SIG-M5 treated with dmso at 0.1 percent for 504 hours (cell line): ENCODE data around the gene CACNA1C.

Experiments used
- DNase-seq: peaks from one replicate; lab custom pipeline; 2025; ENCODE audit not compliant: unreplicated experiment; lab: John Stamatoyannopoulos, UW

Gene CACNA1C

DNA sequence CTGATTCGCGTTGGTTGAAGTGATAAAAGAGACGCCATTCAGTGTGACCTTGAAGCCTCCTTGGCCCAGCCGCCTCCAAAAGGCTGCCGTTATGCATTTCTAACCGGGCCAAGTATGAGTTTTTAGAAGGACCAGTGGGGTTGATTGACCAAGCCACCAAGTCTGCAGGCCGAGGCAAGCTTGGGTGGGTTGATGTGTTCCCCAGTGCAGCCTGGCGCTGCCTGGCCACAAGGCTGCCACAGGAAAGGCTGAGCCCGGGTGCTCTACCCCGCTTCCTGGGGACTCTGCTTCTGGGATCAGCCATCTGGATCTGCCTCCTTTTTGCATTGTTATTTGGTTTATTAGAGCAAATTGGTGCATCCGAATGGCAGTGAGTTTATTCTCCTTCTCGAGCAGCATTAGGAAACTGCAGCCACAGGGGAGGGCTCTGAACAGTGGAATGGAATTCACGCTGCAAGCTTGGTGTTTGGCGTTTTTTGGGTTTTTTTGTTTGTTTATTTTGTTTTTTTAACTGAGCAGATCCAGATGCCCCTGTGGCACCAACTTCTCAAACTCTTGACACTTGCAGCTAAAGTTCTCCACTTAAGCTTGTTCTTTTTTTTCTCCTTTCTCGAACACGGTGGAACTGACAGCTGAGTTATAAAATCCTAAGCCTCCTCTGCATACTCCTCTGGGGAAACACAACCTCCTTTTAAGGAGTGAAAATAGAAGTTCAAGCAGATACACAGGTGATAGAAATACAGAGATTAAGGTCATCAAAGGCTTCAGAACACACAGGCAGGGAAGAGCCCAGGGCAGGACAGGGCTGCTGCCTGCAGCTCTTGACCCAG lies 596.6 kb downstream of the CACNA1C start:
- DNase-seq: no peak

DNA sequence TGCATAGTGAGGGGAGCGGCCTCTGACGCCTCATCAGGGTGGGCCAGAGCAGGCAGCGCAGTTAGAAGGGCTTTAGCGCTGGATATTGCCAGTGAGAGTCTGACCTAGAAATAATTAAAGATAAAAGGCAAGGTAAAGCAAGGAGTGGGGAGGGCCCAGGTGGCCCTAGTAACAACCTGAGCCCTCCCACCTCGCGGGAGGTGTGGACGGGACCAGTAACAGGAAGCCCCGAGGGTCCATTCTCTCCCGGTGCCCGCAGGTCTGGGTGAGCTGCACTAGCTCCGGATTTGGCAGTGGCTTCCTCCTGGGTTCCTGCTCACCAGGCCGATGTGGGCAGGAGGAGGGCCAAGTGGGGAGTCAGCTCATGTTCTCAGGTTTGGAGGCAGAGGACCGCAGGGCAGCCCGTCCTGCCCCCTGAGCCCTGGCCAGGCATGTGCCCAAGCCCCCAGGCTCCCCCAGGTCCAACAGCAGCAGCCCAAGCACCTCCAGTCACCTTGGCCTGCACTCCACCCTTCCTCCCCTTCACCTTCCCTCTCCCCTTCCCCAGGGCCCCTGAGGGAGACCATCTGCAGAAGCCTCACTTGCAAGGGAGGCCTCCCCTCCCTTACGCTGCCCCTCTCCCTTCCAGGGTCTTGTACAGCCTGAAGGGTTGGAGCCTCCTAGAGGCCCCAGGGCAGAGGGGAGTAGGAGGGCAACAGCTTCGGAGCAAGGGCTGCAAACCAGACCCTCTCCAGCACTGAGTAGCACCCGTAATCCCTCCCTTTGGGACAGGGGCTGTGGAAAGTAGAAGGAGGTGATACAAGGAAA lies 597.7 kb downstream of the CACNA1C start:
- no peak for DNase-seq

DNA sequence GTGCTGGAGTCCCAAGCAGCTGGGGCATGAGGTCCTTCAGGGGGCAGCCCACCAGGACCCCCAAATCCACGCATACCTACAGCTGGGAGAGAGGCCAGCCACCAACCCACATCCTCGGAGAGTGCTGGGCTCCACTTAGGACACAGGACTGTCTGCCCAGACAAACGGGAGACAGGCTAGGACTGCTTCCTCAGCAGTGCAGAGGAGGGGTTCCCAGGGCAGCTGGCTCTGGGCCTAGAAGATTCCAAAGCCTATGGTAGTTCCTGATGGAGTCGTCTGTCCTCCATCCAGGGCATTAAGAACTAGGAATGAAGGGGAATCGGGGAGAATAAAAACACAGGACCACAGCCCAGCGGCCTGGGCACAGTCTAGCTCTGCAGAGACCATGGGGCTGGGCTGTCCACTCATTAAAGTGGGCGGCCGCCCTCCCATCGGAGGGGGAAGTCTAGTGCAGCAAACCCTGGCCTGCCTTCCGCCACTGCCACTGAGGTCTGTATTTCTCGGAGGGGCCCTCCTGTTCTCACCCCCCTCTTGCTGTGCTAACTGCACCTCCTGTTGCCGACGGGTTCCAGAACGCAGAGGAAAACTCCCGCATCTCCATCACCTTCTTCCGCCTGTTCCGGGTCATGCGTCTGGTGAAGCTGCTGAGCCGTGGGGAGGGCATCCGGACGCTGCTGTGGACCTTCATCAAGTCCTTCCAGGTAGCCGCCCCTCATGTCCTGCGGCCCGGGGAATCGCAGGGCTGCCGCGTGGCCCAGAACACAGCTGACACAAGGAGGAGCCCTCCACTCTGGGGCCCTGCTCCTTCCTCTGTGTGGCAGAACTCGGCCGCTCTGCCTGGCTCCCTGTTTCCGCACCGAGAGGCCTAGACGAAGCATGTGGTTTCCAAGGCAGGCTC lies 598.5 kb downstream of the CACNA1C start:
- DNase-seq: no peak

DNA sequence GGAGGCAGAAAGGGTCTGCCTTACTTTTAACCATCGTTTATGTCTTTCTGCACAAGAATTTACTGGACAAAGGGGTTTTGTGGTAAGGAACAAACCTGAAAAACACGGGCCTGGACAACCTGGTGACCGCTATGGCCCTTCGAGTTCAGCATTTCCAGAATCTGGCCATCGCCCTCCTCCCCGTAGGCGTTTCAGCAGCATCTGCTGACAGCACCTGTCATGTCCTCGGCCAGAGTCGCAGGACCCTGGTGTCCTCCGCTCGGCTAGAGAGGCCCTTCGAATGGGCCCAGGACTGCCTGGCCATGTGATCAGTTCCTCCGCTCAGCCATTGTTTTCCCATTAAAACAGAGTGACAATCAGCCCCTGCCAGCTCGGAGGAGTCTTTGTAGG lies 599.2 kb downstream of the CACNA1C start:
- DNase-seq: no peak

DNA sequence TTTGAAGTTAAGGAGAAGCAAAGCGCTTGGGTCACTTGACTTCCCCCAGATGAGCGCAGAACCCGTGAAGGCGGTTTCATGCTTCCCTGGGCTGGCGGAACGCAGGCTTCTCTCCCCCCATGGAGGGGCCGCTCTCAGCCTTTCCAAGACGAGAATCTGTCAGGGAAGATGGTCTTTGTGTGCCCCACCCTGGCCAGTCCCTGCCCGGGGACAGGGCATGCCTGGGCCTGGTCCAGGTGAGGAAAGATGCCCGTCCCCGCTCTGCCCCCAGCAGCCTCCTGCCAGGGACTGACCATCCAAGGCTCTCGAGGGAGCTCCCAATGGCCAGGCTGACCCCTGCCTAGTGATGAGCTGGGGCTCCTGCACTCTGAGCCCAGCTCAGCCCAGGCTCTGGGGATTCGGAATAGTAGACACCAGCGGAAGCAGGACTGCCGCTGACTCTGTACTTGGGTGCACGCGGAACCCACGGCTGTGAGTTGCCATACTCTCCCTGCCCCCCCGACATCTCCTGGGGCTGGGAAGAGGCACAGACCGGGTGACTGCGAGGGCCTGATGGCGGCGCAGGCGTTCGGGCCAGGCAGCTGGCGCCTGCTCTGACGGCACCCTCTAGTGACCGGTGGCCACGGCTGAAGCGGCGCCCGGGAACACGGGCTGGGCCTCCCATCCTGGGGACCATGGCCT lies 599.8 kb downstream of the CACNA1C start:
- DNase-seq: no peak

DNA sequence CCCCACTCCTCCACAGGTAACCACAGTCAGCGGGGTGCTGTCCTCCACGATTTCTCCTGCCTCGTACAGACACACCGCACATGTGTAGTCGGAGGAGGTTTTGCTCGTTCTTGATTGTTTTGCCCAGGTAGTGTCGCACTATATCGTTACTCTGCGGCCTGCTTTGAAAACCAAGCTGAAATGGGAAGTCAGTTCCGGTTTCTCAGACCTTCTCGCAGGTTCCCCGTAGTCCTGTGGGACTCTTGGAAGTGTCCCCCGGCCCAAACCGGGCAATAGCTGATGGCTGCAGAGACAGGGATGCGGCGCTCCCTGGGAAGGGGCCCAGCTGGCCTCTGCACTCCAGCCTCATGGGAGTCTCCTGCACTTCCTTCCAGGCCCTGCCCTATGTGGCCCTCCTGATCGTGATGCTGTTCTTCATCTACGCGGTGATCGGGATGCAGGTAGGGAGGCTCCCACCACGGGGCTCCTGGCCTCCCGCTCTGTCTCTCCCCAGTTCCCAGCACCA lies 600.7 kb downstream of the CACNA1C start:
- DNase-seq: no peak

DNA sequence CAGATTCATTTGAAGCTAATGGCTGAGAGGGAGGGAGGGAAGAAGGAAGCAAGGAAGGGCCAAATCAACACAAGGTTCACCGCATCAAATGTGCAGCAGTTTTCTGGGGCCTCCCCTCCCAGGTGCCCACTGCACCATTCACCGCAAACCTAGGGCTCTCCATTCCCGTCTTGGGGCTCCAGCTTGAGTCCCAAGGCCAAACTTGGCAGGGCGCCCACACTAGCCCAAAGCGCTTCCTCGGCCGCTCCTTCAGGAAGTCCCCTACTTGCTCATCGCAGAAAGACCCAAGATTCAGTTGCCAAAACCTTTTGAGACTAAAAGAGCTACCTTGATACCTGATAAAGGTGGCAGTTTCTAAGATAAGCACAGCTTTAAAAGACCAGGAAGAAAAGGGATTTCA lies 601.5 kb downstream of the CACNA1C start:
- DNase-seq: no peak

DNA sequence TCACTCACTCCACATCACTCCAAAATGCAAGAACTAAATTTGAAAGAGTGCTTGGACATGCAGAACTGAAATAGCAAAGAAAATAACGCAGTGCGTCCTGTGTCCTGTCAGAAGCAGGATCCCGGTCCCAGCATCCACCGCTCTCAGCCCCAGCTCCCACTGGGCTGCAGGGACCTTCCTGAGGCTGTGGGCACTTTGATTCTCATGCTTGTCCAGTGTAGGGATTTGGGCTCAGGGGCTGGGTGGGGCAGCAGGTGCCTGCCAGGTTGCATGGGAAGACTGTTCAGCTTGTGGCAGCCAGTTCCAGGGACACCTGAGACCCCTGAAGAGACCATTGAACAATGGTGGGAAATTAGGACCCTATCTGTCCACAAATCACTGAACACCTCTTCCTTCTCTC lies 602.0 kb downstream of the CACNA1C start:
- no peak for DNase-seq

DNA sequence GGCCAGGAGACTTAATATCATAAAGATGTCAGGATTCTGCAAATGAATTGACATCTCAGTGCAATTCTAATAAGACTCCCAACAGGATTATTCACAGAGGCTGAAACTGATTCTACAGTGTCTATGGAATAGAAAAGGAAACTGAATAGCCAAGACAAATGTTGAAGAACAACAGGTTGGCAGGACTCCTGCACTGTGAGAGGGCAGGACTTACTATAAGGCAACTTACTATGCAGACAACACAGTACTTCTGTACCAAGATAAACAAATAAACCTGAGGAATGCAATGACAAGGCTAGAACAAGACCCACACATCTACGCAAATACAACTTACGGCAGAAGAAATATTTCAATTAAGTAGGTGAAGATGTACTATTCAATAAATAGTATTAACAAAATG lies 609.7 kb downstream of the CACNA1C start:
- no peak for DNase-seq

DNA sequence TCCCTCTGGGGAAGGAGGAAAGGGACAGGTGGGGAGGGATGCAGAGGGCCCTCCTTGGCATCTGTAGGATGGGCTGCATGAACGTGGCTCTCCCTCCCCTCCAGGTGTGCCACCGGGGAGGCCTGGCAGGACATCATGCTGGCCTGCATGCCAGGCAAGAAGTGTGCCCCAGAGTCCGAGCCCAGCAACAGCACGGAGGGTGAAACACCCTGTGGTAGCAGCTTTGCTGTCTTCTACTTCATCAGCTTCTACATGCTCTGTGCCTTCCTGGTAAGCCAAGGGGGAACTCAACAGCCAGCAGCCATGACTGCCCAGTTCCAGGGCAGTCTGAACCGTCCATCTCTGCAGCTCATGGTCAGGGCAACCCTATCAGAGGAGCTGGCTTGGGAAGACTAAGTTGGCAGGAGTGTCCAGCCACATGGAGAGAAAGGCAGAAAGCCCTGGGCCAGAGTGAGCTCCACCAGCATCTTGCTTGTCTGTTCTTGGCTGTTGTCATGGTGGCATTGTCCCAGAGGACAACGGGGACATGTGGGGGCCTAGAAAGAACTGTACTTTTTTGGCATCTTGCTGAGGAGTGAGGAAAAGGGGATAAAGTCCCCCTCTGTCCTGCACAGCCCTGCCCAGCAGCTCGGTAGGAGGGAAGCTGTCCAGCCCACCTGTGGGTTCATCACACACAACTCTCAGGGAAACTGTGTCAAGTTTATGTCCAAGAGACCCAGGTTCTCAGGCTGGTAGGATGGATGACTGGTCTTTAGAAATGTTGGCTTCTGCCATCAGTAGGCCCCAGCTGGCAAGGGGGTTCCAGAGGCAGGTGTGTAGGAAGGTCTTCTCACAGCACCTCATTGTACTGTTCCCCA lies 612.2 kb downstream of the CACNA1C start:
- no peak for DNase-seq

DNA sequence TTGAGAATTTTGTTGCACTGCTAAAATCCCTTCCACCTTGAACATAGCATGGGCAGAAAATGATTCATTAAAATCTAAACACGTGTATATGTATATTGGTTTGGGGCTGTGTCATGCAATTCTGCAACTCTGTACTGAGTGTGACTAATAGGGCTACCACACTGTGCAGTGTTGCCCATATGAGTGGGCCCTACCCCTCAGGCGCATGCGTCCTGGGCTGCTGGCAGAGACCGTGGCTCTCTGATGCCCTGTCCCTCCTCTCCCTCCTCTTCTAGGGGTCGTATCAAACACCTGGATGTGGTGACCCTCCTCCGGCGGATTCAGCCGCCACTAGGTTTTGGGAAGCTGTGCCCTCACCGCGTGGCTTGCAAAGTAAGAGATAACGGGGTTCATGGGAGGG lies 613.6 kb downstream of the CACNA1C start:
- DNase-seq: no peak

DNA sequence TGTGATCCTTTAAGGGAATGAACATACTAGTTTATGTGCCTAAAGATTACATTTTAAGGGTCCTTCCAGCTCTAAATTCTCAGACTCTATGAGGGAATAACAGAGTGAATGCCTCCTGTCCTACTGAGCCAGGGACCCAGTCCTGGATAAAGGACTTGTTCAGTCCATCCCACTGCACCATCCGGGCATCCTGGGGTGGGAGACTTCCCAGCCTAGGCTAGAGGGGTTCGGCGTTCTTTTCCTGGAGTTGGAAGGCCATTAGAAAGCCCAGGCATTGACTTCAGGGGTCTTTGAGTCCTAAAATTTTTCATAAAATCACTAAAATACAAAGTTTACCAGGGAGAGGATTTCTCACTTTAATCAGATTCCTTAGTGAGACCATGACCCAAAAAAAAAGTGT lies 614.1 kb downstream of the CACNA1C start:
- no peak for DNase-seq

DNA sequence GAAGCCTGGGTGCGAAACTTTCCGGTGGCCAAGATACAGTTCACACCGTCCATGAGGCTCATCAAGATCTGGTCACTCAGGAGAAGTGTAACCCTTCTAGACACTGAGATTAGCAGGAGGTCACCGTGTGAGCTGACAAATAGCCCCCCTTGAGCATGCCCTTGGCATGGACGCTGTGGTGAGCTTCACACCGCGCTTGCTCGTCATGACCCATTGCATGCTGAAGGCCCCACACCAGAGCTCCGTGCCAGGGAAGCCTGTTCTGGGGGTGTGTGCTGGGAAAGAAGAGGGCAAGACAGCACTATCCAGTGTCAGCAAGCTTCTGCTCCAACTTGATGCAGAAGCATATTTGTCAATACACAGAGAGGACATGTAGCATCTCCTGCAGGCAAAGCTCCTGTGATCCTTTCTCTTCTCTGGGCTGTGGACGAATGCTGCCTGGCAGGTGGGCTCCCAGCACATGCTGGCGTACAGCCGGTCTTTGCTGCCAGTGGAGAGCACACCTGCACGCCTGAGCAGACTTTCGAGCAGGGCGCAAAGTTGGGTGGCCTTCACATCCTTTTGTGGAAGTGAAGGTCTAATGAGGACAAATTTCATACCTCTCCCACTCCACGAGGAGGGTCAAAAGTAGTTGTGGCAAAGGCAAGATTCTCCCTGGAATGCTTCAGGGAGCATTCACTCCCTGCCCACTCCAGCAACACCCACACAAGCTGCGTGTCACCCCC lies 615.1 kb downstream of the CACNA1C start:
- DNase-seq: no peak

DNA sequence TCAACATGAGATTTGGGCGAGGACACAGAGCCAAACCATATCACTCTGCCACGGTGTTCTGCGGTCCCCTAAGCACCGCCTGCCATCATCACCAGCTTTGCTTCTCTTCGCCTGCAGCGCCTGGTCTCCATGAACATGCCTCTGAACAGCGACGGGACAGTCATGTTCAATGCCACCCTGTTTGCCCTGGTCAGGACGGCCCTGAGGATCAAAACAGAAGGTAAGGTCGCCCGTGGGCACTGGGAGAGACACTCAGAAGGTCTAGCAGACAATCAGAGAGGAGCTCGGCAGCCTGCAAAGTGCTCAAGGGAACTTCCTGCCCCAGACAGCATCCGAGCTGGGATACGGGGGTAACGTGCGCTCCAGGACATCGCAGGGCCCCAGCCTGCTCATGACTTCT lies 616.0 kb downstream of the CACNA1C start:
- DNase-seq: no peak

DNA sequence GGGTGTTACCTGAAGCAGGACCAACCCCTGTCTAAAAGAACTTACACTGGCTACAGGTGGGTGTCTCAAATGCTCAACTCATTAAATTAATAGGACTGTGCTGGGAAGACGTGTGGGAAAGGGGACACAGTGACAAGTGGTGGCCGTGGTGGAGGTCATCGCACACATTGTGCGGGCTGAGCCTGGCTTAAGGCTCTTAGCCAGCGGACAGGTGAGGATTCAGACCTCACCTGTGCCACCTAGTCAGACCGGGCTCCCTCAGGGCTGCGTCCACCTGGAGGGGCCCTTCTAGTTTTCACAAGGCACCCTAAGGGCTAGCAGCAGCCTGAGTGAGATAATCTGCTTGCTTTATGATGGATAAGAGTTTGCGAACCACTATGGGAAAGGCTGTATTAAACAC lies 616.8 kb downstream of the CACNA1C start:
- no peak for DNase-seq

DNA sequence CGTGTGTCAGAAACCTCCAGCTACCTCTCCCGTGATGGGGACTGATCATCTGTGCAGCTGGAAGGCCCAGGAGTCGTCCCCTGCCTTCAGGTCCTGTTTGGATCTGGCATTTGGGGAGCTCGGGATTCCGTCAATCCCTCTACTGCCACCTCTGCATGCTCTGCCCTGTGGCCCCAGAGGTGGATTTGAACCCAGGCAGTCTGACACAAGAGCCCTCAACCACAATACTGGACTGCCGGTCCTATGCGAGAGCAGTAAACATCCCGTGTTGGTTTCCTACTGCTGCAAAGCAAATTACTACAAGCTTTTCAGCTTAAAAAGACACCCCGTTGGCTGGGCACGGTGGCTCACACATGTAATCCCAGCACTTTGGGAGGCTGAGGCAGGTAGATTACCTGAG lies 620.1 kb downstream of the CACNA1C start:
- DNase-seq: no peak

DNA sequence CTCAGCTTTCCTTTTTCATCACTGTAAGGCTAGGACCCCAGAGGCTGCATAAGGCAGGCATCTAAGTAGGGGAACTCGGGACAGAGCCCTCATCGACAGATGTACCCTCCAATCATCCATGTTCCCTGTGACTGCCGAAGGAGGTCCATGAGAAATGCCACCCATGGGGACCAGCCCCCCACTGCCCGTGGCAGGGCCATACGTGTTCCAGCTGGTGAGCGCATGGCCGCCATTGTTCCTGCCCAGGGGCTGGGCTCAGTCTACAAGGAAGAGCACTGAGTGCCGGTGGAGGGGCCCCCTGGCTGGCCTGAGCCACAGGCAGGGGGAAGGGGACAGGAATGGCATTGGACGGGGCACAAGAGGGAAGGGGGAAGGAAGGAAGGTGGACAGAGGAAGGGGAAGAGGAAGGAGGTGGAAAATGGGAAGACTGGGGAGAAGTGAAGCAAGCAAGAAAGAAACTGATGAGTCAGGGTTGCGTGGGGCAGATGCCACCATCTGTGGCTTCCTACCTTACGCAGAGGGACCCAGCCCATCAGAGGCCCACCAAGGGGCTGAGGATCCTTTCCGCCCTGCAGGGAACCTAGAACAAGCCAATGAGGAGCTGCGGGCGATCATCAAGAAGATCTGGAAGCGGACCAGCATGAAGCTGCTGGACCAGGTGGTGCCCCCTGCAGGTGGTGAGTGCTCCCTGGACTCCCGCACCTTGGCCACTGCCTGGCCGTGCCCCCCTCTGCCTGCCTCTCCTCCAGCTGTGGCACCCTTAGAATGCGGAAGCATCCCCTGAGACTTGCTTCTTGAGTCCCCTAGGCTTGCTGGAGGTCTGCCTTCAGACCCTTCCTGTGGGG lies 621.4 kb downstream of the CACNA1C start:
- DNase-seq: no peak

DNA sequence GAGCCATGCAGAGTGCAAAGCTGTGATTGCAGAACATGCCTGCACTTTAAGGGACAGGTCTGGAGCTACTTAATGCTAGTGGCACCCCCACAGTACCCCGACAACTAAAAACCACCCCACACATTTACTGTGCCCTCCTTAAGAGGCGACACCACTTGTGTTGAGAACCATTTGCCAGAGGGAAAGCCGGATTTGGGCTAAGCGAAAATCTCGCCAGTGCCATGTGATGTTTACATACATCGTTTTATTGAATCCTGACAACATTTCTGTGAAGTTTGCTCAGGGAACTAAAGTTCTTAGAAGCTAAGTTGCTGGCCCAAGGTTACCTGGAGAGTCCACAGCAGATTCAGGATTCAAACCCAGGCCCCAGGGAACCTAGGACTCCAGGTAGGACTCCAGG lies 623.0 kb downstream of the CACNA1C start:
- DNase-seq: no peak
